ENCODE results near the gene FKBP15. TPM values are rescaled to one million over a fixed set of nuclear protein-coding genes. Genes with fewer than 3 reads are reported as not detected.

FKBP15 gene, protein sequence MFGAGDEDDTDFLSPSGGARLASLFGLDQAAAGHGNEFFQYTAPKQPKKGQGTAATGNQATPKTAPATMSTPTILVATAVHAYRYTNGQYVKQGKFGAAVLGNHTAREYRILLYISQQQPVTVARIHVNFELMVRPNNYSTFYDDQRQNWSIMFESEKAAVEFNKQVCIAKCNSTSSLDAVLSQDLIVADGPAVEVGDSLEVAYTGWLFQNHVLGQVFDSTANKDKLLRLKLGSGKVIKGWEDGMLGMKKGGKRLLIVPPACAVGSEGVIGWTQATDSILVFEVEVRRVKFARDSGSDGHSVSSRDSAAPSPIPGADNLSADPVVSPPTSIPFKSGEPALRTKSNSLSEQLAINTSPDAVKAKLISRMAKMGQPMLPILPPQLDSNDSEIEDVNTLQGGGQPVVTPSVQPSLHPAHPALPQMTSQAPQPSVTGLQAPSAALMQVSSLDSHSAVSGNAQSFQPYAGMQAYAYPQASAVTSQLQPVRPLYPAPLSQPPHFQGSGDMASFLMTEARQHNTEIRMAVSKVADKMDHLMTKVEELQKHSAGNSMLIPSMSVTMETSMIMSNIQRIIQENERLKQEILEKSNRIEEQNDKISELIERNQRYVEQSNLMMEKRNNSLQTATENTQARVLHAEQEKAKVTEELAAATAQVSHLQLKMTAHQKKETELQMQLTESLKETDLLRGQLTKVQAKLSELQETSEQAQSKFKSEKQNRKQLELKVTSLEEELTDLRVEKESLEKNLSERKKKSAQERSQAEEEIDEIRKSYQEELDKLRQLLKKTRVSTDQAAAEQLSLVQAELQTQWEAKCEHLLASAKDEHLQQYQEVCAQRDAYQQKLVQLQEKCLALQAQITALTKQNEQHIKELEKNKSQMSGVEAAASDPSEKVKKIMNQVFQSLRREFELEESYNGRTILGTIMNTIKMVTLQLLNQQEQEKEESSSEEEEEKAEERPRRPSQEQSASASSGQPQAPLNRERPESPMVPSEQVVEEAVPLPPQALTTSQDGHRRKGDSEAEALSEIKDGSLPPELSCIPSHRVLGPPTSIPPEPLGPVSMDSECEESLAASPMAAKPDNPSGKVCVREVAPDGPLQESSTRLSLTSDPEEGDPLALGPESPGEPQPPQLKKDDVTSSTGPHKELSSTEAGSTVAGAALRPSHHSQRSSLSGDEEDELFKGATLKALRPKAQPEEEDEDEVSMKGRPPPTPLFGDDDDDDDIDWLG
- 48.3 and 49.1 TPM in 2 replicates for total RNA-seq

DNA sequence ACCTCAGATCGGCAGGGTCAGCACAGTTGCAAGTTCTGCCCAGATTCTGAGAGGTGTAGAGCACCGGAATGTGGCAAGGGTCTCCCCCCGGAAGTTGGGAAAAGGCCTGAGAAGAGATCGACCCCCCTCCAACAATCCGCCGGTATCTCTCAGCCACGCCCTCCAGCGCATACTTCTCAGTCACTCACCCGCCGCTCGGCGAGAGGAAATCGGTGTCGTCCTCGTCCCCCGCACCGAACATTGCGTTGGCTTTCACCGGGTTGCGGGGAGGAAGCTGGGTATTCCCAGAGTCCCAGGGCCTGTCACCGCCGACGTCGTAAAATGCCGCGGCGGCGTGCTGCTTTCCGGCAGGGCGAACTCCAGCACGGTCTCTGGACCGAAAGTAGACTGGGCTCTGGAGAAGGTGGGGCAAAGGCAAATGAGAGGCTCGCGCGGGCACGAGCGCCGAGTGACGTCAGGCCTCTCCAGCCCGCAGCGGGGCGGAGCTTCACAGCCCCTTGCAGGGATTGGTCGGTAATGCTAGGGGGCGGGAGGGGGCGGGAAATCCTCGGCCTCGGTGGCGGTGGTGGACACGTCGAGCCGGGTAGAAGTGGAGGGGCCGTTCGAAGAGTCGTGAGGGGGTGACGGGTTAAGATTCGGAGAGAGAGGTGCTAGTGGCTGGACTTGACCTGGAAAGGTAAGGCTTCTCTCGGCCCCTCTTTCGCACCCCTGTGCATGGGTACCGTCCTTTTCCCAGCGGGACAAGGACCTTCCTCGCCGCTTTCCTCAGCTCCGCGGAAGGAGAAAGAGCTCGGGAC is at the start of gene FKBP15, which contains the start of gene SLC31A1:
TSS of gene FKBP15 (minus strand) at position 275 of the 797 bp plus-strand sequence. CDS start at position 241, 34 bp downstream.
TSS of gene SLC31A1 (plus strand) at position 542 of the 797 bp plus-strand sequence. CDS start 34,605 bp downstream, outside the sequence.
- Mint-ChIP-seq H3K9me3 (no peaks in the 10 kb centered on the region), H3K27me3 (no peaks in the 10 kb centered on the region), H3K4me1 (peaks cover 49% of the 10 kb centered on the region), H3K4me3 (peak within 1 kb of the TSS; percentile 96), H3K27ac (peak within 1 kb of the TSS; percentile 94), H3K36me3 (ENCODE audit: low read depth) (peaks cover 18% of the 10 kb centered on the region)
- ATAC-seq (ENCODE audit: low read depth) (peak; percentile 95), DNase-seq (peak; percentile 94)
- ChIA-PET CTCF (interaction anchor here (1.5 to 3.2 kb wide), 2 partner anchors 54 to 357 kb away, joined by 3 to 11 read pairs; partner anchors contain the start of genes CDC26 and PRPF4), POLR2A (interaction anchor here (0.6 to 3.5 kb wide), 15 partner anchors 12 to 1738 kb away, joined by 3 to 30 read pairs (median 4); partner anchors contain the start of genes ATP6V1G1, C9orf43, CDC26 and HDHD3)
- intact Hi-C loops (cut with micrococcal nuclease): loop anchor here (1.0 to 2.0 kb wide), 11 partner anchors 14 to 1590 kb away; partner anchors contain the start of genes ALAD, C9orf43, CDC26 and DNAJC25
- TF ChIP-seq, protein P1, sequence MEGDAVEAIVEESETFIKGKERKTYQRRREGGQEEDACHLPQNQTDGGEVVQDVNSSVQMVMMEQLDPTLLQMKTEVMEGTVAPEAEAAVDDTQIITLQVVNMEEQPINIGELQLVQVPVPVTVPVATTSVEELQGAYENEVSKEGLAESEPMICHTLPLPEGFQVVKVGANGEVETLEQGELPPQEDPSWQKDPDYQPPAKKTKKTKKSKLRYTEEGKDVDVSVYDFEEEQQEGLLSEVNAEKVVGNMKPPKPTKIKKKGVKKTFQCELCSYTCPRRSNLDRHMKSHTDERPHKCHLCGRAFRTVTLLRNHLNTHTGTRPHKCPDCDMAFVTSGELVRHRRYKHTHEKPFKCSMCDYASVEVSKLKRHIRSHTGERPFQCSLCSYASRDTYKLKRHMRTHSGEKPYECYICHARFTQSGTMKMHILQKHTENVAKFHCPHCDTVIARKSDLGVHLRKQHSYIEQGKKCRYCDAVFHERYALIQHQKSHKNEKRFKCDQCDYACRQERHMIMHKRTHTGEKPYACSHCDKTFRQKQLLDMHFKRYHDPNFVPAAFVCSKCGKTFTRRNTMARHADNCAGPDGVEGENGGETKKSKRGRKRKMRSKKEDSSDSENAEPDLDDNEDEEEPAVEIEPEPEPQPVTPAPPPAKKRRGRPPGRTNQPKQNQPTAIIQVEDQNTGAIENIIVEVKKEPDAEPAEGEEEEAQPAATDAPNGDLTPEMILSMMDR (IDR thresholded peaks at IDR 0.05): no peak

DNA sequence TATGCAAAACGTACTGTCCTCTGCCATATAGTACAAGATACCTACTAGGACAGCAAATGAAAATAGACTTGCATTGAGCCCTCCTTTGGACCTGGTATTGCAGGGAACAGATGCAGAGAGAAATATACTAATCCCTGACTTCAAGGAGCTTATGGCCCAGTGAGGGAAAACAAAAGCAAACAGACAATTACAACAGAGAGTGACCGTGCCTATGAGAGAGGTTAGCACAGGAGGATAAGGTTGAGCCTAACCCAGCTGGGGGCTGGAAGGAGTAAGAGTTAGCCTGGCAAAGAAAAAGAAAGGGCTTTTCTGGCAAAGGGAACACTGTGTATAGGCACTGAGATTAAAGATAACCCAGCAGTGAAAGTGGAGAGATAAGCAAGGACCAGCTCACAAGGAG is 48.8 kb upstream of the FKBP15 start:
- ATAC-seq (ENCODE audit: low read depth) (no peak), DNase-seq (no peak)
- Mint-ChIP-seq H3K27me3 (no peaks in the 10 kb centered on the region), H3K4me3 (no peak overlapping the region), H3K27ac (no peak overlapping the region), H3K4me1 (peaks cover 4% of the 10 kb centered on the region), H3K9me3 (no peaks in the 10 kb centered on the region), H3K36me3 (ENCODE audit: low read depth) (peaks cover 64% of the 10 kb centered on the region)
- CTCF ChIA-PET: interaction anchor here (1.2 kb wide), 1 partner anchor 388 kb away, joined by 4 read pairs; no protein-coding TSS in a partner anchor
- POLR2A ChIA-PET: no interaction called here
- intact Hi-C loops (cut with micrococcal nuclease): no loop called here
- TF ChIP-seq, protein P1 (IDR thresholded peaks at IDR 0.05): no peak

DNA sequence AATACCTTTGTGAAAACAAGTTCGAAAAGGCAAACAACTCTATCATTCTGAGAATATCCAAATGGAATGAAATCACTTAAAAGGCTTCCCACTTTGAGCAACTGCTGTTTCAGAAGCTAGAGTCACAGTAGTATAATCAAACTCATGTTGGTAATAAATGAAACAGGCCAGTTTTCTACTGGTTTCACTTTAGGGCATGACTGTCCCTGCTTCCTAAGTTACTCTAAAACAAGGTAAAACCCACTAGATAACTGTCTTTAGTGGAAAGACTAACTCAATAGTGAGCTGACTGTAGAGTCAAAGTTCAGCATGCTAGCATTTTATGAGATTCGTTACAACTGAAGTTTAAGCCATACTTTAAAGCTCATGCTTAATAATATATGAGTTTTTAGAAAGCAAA is 48.3 kb upstream of the FKBP15 start:
- H3K9me3 Mint-ChIP-seq: no peaks in the 10 kb centered on the region
- no peak for DNase-seq
- ChIA-PET CTCF (interaction anchor here (1.2 kb wide), 1 partner anchor 389 kb away, joined by 4 read pairs; no protein-coding TSS in a partner anchor), POLR2A (no interaction called here)
- H3K27me3 Mint-ChIP-seq: no peaks in the 10 kb centered on the region
- H3K27ac Mint-ChIP-seq: no peak overlapping the region
- ATAC-seq (ENCODE audit: low read depth): no peak
- TF ChIP-seq, protein P1 (IDR thresholded peaks at IDR 0.05): no peak
- H3K4me3 Mint-ChIP-seq: no peak overlapping the region
- H3K36me3 Mint-ChIP-seq (ENCODE audit: low read depth): peaks cover 65% of the 10 kb centered on the region
- intact Hi-C loops (cut with micrococcal nuclease): no loop called here
- H3K4me1 Mint-ChIP-seq: peaks cover 4% of the 10 kb centered on the region

DNA sequence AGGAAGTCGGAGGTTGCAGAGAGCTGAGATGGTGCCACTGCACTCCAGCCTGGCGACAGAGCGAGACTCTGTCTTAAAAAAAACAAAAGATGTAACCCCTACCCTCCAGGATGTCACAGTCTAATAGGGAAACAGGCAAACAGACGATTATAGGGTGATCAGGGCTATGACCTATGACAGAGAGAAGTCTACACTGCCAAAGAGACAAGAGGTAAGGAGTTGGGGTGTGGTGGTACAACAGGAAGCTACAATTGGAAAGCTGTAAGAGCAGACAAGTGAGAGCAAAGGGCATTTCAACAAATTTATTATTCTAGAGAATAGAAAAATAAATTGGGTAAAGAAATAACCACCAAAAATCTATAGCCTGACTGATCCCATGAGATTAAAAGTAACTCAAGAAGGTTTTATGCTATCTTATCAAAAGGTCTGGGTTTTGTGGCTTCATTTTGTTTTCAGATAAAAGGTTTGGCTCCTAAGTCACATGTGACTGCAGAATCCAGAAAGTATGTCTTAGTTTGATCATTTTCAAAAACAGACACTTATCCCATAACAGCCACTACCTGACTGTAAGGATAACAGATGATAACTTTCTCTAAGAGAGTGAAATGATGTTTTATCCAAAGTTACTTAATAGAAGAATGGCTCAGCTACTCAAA is 47.0 kb upstream of the FKBP15 start:
- no peak overlapping the region for H3K27ac Mint-ChIP-seq

More for the DNA sequence above, 47.0 kb upstream of the FKBP15 start:
- ChIA-PET CTCF (no interaction called here), POLR2A (no interaction called here)
- DNase-seq (no peak), ATAC-seq (ENCODE audit: low read depth) (no peak)
- TF ChIP-seq, protein P1 (IDR thresholded peaks at IDR 0.05): no peak
- intact Hi-C loops (cut with micrococcal nuclease): no loop called here
- H3K9me3 Mint-ChIP-seq: no peaks in the 10 kb centered on the region
- H3K4me1 Mint-ChIP-seq: no peaks in the 10 kb centered on the region
- no peaks in the 10 kb centered on the region for H3K27me3 Mint-ChIP-seq
- peaks cover 61% of the 10 kb centered on the region for H3K36me3 Mint-ChIP-seq (ENCODE audit: low read depth)
- H3K4me3 Mint-ChIP-seq: no peak overlapping the region
